ENCODE measurements around the gene LRP6.
"Not testable (repeated sequence)": the region's sequence is repeated elsewhere in the genome, so short reads cannot be mapped to it uniquely, and the experiment has no call there.

LRP6 gene

DNA sequence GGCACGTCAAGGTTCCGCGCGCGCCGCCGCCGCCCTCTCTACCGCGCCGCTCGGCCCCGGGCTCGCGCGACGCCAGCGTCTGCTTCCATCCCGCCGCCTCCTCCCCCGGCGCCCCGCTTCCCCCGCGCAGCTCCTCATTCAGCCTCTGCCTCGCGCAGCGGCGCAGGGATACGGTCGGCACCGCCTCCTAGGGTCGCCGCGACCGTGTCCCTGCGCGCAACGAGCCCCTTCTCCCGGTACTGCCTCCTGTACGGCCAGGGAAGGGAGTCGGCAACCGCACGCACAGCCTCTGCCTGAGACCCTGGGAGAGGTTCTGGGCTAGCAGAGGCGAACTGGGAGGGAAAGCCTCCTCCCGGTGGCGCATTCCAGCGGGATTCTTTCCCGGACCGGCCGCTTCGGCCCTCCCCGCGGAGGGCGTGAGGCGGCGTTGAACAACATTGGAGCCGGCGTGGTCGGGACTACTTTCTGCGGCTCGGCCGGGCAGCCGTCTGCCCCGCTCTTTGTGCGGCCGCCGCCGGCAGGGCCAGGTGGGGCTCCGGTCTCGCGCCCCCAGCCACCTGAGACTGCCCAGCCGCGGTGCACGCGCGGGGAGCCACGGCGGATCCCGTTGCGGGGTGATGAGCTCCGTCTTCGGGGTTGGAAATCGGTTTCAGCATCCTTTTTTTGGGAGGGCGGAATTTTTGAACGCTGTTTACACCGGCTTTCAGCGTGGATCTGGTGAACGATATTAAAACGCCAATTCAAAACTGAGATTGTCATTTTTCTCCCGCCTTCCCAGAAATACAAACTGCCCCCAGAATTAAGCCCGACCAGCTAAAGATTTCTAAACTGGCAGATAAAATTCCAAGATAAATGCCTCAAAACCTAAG, at the start of gene LRP6:
Gene LRP6, minus strand, starts transcription at position 172 of the 869 bp plus-strand sequence. CDS start 309 bp downstream, outside the sequence.
- peak; percentile 54 to 98 (median 86) for DNase-seq

DNA sequence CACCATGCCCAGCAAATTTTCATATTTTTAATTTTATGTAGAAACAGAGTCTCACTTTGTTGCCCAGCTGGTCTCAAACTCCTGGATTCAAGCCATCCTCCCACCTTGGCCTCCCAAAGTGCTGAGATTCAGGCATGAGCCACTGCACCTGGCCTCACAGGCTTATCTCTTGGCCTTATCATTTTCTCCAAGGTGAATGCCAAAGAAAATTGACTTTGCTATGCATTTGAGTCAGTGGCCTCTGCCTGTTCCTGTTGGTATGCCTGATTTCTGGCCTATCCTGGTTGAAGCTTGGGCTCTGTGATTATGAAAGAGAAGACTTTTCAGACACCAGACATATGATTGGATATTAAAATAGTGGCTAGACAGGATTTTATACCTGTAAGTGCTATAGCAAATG, 49.0 kb upstream of the LRP6 start:
- no peak for DNase-seq

DNA sequence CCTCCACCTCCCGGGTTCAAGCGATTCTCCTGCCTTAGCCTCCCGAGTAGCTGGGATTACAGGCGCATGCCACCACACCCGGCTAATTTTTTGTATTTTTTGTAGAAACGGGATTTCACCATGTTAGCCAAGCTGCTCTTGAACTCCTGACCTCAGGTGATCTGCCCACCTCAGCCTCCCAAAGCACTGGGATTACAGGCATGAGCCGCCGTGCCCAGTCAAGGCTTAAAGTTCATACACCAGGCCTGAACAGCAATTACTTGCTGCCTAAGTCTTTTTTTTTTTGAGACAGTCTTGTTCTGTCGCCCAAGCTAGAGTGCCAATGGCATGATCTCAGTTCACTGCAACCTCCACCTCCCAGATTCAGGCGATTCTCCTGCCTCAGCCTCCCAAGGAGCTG, 43.9 kb upstream of the LRP6 start:
- not testable (repeated sequence) for DNase-seq

DNA sequence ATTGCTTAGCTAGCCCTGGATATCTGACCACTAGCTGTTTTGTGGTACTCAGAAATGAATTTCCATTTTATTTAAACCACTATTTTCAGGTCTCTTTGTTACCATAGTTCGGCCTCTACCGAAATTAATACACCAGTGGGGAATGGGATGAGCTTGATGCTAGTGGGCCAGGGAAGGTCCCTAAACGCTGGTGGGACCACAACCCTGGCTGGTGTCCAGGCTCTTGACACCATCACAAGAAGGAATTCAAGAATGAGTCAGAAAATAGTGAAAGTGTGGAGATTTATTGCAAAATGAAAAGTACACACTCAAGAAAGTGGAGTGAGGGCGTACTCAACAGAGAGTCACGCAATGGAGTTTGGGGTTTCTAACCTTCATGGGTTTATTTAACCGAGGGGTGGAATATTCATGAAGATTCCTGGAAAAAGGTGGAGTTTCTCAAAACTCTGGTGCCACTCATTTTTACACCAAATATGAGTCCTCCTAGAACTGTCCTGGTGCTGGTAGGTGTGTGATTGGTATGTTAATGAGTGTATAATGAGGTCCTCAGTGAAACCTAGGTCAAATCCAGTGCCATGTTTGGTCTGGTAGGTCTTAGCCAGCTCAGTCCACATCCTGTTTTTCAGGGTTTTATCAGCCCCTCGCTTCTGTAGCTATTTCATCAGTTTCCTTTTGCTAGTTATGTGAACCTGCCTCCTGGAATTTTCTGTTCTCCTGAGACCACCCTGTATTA, 38.9 kb upstream of the LRP6 start:
- DNase-seq = no peak

DNA sequence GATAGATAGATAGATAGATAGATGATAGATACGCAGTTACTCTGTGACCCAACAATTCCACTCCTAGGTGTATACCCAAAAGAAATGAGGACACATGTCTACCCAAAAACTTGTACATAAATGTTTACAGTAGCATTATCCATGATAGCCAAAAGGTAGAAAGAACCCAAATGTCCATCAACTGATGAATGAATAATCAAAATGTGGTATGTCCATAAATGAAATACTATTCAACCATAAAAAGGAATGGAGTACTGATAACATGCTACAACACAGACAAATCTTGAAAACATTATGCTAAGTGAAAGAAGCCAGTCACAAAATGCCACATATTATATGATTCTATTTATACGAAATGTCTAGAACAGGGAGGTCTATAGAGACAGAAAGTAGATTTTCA, 36.1 kb upstream of the LRP6 start:
- no peak for DNase-seq

DNA sequence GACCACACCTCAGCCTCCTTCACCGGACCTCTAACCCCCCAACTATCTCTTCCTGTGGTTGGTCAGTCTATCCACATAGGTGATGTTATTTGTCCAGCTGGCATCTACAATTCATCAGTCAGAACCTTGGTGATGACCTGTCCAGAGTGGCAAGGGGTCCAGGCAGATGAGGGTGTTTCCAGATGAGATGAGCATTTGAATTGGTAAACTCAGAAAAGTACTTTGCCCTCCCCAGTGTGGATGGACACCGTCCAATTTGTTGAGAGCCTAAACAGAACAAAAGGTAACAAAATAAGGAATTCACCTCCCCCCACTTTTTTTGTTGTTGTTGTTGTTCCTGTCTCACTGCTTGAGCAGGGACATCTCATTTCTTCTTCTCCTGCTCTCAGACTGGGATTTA, 34.3 kb upstream of the LRP6 start:
- DNase-seq = no peak

DNA sequence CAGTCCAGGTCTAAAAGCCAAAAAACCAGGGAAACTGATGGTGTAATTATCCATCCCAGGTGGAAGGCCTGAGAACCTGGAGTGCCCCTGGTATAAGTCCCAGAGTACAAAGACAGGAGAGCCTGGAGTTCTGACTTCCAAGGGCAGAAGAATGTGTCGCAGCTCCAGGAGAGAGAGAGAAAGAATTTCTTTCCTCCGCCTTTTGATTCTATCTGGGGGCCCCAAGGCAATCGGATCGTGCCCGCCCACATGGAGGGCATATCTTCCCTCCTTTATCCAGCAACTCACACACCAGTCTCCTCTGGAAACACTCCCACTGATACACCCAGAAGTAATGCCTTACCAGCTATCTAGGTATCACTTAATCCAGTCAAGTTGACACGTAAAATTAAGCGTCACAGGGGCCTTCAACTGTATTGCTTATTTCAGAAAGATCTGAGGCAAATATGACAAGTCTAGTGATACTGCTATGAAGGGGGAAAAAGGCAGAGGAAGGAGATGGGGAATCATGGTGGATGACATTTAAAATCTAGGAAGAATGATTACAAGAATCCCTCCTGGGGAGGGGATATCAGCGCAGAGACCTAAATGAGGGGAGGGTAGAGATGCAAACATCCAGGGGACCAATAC, 30.5 kb upstream of the LRP6 start:
- DNase-seq = no peak

DNA sequence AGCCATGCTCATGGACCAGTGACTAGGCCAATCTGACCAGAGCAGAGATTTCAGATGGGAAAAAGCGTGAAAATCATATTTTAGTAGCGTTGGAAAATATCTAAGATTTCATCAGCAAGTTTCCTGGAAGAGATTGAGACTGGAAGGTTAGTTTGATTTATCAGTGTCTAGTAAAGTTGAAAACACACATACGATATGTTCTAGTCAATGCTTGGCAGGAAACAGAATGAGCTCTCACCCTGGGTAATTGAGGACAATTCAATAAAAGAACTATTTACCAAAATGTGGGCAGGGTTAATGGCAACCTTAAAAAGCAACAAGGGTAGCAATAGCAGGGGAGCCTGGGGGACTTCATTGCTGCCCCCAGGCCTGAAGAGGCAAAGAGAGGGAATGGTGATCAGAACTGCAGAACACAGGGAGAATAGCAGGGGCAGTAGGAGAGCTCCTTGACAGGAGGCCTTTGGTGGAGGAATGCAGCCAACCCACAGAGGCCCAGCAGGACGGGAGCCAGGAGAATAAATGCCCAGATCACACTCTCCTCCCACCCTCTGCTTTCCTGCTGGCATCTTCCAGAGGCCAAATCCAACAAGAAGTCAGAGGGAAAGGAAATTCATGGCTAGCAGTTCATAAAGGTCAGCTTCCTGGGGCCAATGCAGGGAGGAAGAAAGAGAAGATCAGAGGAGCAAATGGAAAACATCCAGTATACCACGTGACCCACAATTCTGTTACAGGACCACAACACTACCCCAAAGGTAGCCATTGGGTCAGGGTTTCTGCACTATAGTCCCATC, 27.6 kb upstream of the LRP6 start:
- DNase-seq = peak in 9 of 51 donors; percentile 1 to 17 (median 2)

DNA sequence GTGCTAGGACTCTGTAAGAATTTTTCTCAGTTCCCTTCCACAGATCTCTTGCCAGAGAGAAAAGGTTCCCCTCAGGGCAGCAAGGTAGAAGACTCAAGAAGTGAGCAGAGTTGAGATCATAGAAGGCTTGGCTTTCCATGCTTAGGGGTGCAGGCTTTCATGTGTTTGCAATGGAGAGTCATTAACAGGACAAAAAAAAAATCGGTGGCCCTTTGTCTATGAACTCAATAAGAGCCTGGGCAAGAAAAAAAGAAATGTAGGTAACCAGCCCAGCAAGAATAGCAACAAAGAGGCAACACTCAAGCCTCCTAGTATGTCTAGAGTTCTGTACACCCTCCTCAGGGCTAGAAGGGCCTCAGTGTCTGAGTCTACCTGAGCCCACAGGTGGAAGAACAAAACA, 23.4 kb upstream of the LRP6 start:
- no peak for DNase-seq

DNA sequence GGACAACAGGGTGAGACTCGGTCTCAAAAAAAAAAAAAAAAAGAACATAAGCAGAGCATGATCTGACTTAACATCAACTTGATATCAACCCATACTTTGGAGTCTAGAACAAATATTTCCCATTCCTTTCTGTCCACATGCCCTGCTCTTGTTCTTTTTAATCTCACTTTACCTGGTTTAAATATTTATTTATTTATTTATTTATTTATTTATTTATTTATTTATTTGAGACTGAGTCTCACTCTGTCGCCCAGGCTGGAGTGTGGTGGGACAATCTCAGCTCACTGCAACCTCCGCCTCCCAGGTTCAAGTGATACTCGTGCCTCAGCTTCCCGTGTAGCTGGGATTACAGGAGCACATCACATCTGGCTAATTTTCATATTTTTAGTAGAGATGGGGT, 19.6 kb upstream of the LRP6 start:
- no peak for DNase-seq

DNA sequence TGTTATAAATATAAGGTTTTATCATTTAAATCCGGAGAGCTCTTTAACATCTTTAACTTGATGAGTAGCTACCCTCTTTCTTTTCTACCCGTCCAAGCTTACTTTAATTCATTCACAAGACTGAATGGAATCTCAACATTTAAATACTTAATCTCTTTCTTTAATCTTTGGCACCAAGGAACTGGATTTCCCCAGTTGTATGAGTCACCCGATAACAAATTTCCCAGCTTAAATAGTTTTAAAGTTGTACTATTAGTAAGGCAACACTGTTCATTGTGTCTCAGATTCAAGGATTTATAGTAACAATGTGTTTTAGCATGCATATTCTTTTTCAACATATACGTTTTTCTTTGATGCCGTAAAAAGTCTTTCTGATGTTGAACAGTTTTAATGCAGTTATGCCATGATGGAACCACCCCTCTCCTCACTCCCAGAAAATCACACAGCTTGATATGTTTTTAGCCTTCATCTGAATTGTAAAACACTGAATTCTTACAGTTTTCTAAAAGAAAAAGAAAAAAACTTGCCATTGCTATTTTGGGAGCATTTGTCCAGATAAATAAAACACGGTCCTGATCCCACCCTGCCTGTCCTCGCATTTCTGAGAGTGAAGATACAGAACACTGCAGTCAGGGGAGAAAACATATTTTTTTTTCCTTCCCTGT, 16.0 kb upstream of the LRP6 start:
- no peak for DNase-seq

DNA sequence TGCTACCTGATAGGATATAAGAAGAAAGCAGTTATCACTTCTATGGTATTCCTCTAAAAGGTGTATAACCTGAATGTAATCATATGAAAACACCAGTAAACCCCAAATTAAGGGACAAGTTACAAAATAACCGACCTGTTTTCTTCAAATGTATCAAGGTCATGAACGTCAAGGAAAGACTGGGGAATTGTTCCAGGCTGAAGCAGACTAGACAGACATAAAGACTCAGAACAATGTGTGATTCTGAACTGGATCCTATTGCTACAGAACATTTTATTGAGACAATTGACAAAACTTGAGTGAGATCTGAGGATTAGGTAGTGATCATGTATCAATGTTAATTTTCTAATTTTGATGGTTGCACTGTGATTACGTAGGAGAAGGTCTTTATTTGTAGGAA, 15.4 kb upstream of the LRP6 start:
- DNase-seq = no peak

DNA sequence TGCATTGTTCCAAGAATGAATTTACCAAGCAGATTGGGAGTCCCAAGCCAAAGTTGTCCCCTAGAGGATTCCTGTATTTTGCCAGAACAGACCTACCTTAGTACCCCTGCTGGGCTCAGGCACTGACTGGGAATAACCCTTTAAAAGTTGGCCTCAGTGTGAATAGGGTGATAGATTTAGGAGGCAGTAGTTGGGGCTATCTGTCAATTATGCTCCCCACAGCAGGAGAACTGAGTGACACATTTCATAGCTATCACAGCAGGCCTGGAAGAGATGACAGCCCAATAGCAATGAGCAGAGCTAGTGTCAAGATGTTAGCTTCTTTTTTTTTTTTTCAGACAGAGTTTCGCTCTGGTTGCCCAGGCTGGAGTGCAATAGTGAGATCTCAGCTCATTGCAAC, 14.3 kb upstream of the LRP6 start:
- DNase-seq = no peak

DNA sequence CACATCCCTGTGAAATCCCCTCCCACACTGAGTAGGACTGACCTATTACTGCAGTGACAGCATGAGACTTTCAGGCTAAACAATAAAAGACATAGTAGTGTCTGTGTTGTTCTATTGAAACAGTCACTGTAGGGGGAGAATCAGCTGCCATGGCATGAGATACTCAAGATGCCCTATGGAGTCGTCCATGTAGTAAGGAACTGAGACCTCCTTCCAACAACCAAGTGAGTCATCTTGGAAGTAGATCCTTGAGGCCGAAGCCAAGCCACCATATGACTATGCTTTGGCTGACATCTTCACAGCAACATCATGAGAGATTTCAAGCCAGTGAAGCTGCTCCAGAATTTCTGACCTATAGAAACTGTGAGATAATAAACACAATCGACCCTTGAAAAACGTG, 12.1 kb upstream of the LRP6 start:
- DNase-seq = no peak

DNA sequence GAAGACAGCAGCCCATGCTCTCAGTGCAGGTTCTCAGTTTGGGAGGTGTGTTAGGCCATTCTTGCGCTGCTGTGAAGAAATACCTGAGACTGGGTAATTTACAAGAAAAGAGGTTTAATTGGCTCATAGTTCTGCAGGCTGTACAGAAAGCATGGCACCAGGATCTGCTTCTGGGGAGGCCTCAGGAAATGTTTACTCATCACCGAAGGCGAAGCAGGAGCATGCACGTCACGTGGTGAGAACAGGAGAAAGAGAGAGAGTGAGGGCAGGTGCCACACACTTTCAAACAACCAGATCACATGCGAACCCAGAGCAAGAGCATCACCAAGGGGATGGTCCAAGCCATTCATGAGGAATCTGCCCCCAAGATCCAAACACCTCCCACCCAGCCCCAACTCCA, 9.0 kb upstream of the LRP6 start:
- no peak for DNase-seq

DNA sequence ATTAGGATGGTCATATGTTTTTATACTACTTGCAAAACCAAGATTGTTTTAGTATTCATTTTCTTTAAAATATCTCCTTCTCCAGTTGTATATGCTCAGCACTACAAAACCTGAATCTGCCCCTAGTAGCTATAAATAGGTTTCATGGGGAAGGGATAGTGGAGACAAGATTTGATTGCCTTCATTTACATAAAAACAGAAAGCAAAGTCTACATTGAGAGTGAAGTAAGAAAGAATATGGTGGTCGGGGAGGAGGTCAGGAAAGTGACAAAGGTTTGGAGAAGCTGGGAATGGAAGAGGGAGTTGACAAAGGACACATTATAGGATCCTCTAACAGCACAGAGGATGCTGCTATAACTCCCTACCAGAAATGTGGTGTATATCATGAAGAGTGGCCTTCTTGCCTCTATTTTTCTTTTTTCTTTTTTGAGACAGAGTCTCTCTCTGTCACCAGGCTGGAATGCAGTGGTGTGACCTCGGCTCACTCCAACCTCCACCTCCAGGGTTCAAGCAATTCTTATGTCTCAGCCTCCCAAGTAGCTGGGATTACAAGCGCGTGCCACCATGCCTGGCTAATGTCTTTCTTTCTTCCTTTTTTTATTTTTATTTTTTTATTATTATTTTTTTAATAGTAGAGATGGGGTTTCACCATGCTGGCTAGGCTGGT, 6.6 kb upstream of the LRP6 start:
- DNase-seq = no peak

DNA sequence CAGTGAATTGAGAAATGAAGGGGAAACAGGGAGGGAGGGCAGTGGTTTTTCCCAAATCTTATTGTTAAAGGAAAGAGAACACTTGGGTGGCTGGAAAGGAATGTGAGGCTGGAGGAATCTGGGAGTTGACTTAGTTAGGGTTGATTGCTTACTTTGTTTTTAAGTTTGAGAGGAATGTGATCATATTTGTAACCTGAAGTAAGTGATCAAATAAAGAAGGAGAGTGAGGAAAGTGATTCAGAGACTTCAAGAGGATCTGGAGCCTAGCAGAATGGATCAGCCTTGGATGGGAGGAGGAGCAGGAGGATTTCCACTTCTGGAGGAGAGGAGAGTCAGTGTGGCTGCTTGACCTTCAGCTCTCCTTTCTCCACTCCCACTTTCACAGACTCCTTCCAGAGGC, 6.0 kb upstream of the LRP6 start:
- DNase-seq = no peak

DNA sequence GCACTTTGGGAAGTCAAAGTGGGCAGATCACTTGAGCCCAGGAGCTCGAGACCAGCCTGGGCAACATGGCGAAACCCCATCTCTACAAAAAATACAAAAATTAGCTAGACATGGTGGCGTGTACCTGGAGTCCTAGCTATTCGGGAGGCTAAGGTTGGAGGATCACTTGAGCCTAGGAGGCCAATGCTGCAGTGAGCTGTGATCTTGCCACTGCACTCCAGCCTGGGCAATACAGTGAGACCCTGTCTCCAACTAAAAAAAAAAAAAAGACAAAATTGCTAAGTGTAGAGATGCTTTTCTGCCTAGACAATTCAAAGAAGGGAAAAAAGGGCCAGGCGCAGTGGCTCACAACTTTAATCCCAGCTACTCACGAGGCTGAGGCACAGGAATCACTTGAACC, 3.4 kb upstream of the LRP6 start:
- no peak for DNase-seq

DNA sequence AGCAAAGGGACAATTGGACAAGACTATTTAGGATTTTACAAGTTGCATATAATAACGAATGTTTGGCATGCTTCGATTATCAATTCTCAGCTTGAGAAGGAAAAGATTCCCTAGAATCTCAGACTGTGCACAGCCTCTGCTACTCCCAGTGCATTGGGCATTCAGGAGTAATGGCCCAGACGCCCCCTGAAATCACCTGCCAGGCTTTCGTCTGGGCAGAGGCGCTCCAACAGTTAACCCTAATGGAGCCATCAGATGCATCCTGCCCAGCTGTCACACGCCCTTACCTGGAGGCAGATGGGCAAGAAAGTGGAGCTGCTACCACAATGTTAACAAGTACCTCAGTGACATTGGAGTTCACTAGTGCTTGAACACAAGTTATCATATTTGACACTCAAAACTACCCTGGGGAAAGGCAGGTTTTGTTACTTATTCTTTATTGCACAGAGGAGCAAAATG, 927 bp upstream of the LRP6 start:
- DNase-seq = peak in 6 of 51 donors; percentile 1 to 41 (median 4)

DNA sequence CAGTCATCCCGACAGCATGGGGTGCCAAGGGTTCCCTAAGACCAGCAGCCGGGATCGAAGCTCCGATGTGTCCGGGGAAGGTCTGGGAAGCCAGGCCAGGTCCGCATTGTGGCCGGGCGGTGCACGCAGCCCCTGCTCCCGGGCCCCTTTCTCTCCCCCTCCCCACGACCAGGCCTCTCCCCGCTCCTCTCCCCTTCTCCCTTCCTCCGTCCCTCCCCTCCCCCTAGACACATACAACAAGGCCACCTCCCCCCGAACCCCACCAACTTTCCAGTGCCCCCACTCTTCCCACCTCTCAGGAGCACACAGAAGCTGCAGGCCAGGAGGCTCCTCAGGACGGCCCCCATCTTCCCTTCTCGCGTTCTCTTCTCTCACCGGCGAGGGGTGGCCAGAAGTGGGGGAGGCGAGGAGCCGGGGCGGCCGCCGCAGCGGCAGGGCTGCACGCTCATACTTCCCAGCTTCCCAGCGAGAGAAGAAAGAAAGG, 413 bp downstream of the LRP6 start:
- peak in 28 of 51 donors; percentile 23 to 75 (median 52) for DNase-seq

All from hypothalamus (tissue), 51 donors.